CD4-positive, alpha-beta T cell treated with Interferon gamma for 1 hour (primary cell): Measurements from ENCODE around the gene FSTL5.
"Not testable (repeated sequence)": the region's sequence is repeated elsewhere in the genome, so short reads cannot be mapped to it uniquely, and the experiment has no call there.

Experiments
- DNase-seq: peaks from one replicate; pipeline ENCODE4 v3.0.0-alpha.2; 2020

Gene FSTL5

GRCh38 chr4:161828061-161828460, 335.7 kb downstream of the FSTL5 start:
- DNase-seq: no peak

DNA sequence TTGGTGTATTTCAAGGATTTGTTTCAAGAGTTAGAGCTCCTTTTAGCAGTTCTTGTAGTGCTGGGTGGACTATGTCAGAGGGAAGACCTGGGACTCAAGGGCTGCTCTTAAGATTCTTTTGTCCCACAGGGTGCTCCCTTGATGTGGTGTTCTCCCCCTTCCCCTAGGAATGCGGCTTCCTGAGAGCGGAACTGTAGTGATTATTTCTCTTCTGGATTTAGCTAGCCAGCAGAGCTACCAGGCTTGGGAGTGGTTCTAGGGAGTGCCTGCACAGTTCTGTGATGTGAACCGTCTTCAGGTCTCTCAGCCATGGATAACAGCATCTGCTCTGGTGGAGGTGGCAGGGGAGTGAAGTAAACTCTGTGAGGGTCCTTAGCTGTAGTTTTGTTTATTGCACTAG, 336.8 kb downstream of the FSTL5 start:
- no peak for DNase-seq

DNA sequence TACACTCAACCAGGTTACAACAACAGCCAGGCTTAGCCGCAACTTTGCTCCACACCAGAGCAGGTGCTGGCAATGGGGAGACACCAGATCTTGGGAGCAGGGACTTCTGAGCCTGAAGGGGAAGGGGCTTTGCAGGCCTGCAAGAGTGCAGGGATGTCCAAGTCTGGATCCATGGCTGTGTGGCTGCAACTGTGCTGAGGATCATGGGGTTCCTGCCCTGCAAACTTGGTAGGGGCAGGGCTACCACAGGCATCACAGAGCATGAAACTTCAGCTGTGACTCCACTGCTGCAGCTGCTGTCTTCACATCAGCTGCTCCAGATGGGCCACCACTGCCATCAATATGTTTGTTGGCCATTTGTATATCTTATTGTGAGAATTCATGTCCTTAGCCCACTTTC, 340.4 kb downstream of the FSTL5 start:
- no peak for DNase-seq

DNA sequence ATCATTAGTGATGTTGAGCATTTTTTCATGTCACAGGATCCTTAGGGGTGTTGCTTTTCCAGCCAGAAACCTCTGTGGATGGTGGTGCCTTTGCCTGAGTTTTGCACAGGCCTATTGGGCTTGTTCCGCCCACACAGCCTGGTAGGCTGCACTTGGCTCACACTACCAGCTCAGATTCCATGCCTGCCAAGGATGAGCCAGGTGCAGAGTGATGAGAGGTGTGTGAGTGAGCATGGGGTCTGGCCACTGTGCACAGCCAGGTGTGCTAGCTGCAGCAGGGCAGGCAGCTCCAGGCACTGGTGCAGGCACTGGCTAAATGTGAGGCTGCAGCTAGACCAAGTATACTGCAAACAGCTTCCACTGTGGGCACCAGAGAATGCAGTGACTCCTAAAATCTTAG, 341.6 kb downstream of the FSTL5 start:
- no peak for DNase-seq

GRCh38 chr4:161817914-161818313, 345.9 kb downstream of the FSTL5 start:
- no peak for DNase-seq

DNA sequence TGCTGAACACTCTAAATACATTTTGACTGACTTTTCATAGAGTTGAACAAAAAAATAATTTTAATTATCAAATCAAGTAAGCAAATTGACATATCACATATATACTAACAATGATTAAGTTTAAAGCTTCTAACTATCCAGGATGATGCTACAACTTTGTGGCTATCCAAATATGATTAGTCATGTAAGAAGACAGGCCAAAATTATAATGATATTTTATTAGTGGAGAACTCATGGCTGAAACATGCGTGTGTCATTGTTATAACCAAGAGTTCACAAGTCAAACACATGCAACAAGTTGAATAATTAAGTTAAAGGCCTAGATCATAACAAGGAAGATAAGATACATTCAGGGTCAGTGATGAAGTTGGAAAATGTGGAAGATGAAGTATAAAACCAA, 346.8 kb downstream of the FSTL5 start:
- DNase-seq: no peak

DNA sequence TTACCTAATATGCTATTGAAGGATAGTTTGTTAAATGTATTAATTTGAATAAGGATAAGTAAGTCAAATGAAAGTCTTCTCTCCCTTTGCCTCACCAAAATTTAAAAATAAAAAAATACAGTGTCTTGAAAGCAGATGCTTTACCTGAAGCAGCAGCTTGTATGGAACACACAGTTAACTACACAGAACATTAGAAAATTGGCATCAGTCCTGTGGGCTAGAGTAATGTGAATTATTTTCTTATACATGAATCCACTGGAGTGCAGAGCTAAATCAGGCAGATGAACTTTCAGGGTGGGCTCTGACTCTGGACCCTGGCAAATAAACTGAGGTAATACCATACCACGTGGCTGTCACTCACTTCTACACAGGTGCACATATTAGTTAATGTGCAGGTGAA, 348.0 kb downstream of the FSTL5 start:
- DNase-seq: no peak

DNA sequence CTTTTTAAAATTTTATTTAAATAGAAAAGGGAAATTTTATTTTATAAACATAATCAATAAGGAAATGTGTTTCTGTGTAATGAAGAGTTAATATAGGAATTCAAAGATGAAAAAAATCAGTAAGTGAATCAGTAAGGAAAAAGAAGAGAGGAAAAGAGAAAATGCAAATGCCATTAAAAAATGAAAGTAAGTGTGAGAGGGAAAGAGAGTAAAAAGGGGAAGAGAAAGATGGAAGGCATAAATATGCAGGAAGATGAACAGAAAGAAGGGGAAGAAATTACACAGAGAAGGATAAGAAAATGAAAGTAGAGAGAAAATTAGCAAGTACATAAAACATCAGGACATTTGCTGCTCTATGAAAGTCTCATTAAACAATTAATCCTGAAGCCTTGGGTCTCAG, 349.9 kb downstream of the FSTL5 start:
- DNase-seq: no peak

- no peak for DNase-seq
These were observed 350.4 kb downstream of the FSTL5 start for GRCh38 chr4:161813389-161813788.

- no peak for DNase-seq
These were observed 360.6 kb downstream of the FSTL5 start for GRCh38 chr4:161803171-161803570.

- DNase-seq: no peak
These were observed 364.1 kb downstream of the FSTL5 start for GRCh38 chr4:161799710-161800109.

- DNase-seq: no peak
These were observed 370.8 kb downstream of the FSTL5 start for GRCh38 chr4:161792991-161793390.

DNA sequence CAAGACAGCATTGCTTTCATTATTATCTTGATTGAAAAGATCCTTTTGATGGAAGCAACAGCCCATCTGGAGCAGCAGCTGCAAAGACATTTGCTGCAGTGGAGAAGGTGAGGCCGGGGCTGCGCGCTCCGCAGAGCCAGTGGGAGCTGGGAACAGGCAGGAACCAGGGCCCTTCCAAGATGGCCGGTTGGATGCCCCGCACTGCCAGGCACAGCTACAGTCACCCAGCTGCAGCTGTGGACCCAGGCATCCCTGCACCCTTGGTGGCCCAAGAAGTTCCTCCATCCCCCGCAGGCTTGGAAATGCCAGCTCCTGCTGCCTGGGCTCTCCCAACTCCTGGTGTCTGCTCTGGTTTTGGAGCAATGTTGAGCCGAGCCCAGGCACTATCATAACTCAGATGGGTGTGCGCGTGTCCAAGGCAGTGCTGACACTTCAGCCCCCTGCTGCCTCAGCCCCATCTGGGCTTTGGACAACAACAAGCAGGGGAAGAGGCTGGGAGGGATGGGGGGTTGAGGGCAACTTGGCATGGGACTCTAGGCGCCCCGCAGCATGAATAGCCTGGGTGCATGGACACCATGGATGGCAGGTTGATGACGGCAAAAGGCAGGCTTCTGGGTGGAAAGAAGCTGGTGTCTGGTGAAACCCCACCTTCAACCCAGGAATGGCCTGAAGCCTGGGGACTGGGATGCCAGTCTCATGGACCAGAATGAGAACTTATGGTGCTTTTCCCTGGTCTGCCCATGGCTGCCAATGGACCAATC, 371.8 kb downstream of the FSTL5 start:
- DNase-seq: no peak

DNA sequence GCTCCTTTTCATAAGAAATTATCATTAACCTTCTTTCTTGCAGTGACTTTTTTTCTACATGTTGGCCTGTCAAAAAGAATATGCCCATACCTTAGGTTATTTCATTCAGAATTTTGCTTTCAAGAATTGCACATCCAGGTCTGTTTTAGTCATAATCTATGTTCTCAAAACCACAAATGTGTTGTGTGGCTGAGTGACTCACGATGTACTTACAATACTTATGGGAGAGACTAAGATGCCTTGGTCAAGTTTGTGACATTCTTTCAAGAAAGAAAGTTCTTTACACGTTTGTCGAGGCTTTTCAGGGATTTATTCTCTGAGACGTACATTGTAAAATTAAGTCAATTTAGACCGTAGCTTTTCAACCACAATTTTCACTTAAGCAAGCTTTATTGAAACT, 396.7 kb downstream of the FSTL5 start:
- DNase-seq: no peak

GRCh38 chr4:161762796-161763195, 401.0 kb downstream of the FSTL5 start:
- DNase-seq: no peak

DNA sequence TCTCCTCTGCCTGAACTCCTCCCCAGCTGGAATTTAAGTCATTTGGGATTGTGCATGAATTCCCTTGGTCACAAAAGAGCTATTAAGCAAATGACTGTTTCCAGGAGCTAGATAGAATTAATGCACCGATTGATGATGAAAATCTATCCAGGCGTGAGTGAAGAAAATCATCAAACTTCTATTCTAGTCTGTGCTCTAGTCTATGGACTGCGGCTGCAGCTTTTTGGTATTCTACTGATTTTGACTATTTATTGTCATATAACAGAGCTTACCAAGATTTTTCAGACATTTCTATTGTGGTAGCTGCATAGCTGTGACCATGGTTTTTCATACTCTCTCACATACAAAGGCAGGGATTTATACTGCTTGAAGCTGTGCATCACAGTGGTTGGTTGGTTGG, 403.8 kb downstream of the FSTL5 start:
- DNase-seq: no peak

- not testable (repeated sequence) for DNase-seq
These were observed 405.4 kb downstream of the FSTL5 start for GRCh38 chr4:161758412-161758811.

GRCh38 chr4:161728929-161729328, 434.9 kb downstream of the FSTL5 start:
- no peak for DNase-seq

GRCh38 chr4:161721947-161722346, 441.9 kb downstream of the FSTL5 start:
- no peak for DNase-seq

DNA sequence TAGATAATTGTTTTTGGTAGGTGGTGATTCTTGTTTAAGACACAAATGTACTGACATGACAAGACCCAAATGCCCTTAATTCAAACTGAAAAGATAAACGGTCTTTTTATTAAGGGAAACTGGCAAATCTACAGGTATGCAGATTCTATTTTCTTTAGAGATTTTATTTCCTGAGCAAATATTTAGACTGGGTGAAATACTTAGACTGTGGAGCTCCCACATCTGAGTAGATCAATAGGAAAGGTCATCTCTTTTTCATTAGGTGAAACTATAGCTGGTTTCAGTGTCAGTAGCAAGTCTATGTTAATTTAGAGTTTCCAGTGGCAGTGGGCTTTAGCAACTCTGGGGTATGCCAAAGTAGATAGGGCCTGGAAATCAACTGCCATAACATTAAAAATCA, 446.7 kb downstream of the FSTL5 start:
- DNase-seq: no peak

DNA sequence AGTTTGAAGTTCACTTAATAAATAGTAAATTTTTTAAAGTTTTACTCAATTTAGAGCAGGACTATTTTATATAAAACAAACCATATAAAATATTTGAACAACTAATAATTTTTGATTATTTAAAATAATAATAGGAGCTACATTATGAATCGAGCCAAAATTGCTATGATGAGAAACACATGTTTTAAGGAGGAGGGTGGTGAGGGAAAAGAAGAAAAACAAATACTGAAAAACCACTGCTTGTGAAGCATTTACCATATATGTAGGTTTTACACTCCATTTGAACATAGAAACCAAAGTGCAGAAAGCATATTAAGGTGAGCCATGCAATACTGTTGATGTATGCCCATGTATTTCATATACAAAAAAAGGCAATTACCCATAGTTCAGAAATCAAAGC, 448.9 kb downstream of the FSTL5 start:
- DNase-seq: no peak

DNA sequence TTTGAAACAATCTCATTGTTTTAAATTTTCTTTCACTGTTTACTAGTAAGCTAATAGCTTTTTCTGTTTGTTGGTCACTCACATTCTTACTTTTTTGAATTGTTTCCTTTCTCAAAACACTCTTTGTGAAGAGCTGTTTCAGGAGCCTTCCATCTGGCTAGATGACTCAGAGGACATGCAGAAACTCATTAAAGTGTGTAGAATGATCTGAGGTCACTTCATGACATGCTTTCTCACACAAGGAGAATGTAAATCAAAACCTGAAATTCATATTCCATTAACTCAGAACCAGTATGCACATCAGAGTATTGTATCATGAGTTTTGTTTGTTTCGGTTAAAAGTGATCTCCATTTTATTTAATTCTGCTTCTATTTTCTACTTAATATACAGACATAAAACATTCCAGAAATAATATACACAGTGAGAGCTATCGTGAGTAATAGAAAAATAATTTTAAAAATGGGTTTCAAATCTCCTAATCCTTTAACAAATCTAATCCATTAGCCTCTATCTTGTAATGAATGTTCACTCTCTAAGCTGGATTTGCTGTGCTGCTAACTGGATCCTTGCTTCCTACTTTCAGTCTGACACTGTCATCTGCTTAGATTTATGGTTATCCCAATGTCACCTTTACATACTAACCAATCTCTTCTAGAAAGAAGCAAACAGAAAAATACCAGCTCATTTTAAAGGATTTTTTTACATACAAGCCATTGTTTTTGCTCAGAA, 449.6 kb downstream of the FSTL5 start:
- no peak for DNase-seq

DNA sequence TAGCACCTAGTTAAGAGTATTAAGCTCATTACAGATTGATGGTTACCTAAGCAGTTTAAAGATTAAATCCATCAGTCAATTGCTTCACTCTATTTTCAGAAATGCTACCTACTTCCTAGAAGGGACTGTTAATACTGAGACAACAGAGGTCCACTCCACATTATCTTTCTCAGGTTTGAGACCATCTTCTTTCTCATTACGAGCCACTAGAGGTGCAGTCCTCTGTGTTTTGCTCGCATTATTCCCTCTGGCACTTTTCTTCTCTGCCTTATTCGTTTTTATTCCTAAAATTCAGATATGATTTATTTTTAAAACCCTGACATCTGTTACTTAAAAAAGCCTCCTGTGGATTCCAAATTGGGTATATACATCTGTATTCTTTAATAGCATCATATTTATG, 459.1 kb downstream of the FSTL5 start:
- no peak for DNase-seq

DNA sequence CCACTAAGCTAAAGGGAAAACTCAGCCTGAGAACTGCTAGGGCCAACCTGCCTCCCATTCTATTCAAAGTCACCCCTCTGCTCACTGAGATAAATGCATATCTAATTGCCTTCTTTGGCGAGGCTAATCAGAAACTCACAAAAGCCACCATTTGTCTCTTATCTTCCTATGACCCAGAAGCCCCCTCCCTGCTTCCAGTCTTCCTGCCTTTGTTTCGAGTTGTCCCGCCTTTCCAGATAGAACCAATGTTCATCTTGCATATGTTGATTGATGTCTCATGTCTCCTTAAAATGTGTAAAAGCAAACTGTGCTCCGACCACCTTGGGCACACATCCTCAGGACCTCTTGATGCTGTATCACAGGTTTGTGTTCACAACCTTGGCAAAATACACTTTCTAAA, 459.8 kb downstream of the FSTL5 start:
- DNase-seq: no peak

DNA sequence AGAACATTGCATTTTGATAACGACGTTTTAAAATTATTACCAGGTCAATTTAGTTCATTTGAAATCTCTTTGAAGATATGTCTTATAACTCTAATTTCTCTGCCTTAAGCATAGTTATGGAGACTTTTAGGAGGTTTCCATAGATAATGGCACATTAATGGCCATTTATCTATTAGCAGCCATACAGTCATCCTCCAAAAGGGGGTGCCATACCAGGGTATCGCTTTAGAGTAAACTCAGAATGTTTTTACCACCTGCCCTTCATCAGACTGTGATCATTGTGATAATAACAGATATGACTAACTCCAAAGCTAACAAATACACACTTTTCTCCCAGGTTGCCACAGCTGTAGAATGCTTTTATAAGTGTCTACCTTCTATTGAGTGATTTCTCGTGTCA, 461.5 kb downstream of the FSTL5 start:
- DNase-seq: no peak
